ENCODE measurements around the gene RPS24.
A peak's percentile ranks its signal among the peaks of the same experiment; 100 is the strongest.
"Not testable (repeated sequence)": the region's sequence is repeated elsewhere in the genome, so short reads cannot be mapped to it uniquely, and the experiment has no call there.

The RPS24 gene

DNA sequence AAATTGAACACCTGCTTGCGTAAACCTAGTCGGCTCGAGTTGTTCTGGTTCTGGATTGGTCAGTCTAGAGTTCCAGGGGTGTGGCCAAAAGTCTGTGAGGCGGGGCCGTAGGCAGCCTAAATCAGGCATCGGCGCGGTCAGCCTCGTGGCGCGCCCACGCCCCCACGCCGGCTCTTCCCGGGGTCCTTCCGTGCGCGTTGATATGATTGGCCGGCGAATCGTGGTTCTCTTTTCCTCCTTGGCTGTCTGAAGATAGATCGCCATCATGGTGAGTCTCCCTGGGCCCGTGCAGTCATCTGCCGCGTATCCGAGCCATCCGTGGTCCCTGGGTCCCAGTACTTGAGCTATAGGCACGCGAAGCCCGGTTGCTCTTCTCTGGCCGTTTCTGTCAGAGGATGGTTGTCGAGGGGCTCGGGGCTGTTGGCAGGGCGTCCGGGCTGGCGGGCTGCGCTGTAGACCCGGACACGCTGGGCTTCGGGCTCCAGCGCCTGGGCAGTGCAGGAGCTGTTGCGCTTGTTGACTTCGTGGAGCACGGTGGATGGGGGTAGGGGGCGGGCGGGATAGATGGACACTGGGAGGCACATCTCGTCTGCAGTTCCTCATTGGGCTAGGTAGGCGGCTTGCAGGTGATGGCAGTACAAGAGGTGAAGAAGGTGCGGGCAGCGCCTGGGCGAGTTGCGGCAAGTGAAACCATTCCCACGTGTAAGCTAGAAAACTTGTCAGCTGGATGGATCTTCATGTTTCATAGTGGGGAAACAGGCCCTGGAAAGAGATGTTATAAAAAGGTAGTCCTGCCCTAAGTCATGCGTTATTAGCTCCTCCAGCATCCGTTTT is at the start of gene RPS24:
Gene RPS24 (plus strand): TSS at position 227 of the 834 bp plus-strand sequence. CDS start 39 bp downstream, at position 266.
- DNase-seq (ENCODE audit: low read depth), result peak; percentile 92

GRCh38 chr10:77984986-77985385 is 48.7 kb upstream of the RPS24 start:
- no peak for DNase-seq (ENCODE audit: low read depth)

GRCh38 chr10:77987671-77988255 is 45.9 kb upstream of the RPS24 start:
- DNase-seq (ENCODE audit: low read depth), result no peak

- no peak for DNase-seq (ENCODE audit: low read depth)
Observed at GRCh38 chr10:77989081-77989724, 44.5 kb upstream of the RPS24 start.

GRCh38 chr10:77993620-77994019 is 40.0 kb upstream of the RPS24 start:
- DNase-seq (ENCODE audit: low read depth), result no peak

- not testable (repeated sequence) for DNase-seq (ENCODE audit: low read depth)
Observed at GRCh38 chr10:77998780-77999179, 34.9 kb upstream of the RPS24 start.

DNA sequence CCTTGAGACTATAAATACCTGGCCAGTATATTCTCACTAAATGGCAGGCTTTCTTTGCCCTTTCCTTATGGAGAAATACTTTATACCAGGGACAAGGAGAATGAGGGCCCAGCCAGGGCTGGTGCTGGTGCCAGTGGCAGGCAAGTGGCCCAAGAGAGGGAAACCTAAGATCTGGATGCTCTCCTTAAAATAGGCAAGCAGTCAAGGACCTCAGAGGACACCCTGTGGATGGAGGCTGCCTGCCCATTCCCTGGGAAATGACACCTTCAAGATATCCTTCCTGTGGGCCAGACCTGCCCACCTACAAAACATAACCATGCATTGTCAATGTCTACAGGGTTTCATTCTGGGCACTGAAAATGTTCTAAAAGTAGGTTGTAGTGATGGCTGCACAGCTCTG is 33.5 kb upstream of the RPS24 start:
- no peak for DNase-seq (ENCODE audit: low read depth)

GRCh38 chr10:78000956-78001472 is 32.6 kb upstream of the RPS24 start:
- no peak for DNase-seq (ENCODE audit: low read depth)

GRCh38 chr10:78002541-78003288 is 30.9 kb upstream of the RPS24 start:
- no peak for DNase-seq (ENCODE audit: low read depth)

DNA sequence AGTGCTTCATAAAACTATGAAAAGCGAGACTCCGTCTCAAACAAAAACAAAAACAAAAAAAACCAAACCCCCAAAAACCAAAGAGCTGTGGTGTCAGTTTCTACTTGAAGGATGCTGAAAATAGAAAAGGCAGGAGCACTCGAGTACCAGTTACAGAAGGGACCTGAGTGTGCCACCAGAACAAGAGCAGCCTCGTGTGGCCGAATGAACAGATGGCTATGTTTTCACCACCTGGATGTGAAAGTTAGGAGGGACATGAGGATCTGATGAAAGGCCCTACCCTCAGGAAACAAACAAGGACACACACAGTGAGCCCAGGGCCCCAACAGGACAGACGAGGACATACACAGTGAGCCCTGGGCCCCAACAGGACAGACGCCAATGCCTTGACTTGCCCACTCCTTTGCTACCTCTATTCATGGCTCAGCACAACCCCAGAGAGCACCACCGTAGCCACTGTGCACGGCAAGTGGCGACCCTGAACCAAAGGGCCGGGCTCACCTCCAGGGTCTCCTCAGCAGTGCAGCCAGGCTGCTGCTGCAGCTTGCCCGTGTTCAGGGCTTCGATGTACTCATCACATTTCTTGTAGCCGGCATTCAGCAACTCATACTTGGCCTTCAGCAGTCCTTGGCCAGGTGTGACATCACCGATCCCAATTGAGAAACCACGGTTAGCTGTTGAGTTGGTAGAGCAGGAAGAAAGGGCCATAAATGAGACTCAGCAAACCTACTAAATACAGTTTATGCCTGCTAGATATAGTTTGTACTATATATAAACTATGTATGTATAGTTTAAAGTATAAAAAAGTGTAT is 29.2 kb upstream of the RPS24 start:
- no peak for DNase-seq (ENCODE audit: low read depth)

DNA sequence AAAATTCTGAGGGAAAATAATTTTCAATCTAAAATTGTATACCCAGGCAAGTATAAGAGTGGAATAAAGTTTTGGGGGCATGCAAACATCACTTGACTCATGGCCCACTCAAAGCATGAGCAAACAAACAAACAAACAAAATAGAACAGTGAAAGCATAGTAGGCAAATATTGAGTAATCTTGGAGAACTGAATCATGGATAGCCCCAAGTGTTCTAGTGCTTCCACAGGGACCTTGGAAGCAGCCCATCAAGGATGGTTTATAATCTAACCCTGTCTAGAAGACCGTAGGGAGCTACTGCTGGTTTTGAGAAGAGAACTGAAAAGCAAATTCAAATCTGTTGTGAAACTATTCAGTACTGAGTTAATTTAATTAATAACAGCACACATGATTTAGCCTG is 26.5 kb upstream of the RPS24 start:
- no peak for DNase-seq (ENCODE audit: low read depth)

DNA sequence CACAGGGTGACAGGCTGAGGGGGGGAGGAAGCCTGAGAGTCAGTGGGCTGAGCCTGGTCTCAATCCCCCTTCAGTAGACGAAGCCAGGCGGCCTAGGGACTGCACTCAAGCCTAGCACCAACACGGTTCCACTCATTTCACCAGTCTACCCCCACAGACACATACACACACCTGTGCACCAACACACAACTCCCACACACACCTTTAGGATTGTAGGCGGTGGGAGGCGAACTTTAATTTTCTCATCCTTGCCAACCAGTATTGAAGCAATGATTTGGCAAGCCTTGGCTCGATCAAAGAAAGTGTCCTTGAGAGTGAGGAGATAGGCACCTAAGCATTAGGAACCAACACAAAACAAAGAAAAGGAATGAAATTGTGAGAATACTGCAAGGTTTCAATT is 24.0 kb upstream of the RPS24 start:
- no peak for DNase-seq (ENCODE audit: low read depth)

- no peak for DNase-seq (ENCODE audit: low read depth)
Observed at GRCh38 chr10:78010278-78010677, 23.4 kb upstream of the RPS24 start.

- no peak for DNase-seq (ENCODE audit: low read depth)
Observed at GRCh38 chr10:78011065-78011464, 22.6 kb upstream of the RPS24 start.

DNA sequence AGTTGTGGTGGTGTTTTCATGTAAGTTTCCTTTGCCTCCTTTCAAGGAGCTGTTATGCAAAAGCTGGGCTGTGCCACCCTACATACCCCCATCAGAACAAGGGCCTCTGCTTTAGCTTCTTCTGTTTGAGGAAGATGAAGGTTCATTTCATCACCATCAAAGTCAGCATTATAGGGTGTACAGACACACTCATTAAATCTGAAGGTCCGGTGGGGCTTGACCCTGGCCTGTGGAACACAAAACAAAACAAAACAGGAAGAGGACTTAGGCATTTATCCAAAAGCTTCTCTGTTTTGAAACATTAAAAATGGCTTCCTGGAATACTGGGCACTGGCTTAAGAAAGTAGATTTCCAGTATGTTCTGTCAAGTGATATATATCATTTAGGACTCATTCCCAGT is 20.1 kb upstream of the RPS24 start:
- no peak for DNase-seq (ENCODE audit: low read depth)

DNA sequence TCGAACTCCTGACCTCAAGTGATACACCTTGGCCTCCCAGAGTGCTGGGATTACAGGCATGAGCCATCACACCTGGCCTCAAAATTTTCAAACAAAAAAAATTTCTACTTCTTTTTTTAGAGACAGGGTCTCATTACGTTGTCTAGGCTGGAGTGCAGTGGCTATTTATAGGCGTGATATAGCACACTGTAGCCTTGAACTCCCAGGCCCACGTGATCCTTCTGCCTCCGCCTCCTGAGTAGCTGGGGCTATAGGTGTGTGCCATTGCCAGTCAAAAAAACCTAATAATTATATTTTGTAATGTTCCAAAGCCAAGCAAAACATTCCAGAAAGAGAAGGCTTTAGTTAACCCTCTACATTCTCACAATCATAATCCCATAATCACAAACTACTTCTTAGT is 18.1 kb upstream of the RPS24 start:
- no peak for DNase-seq (ENCODE audit: low read depth)

GRCh38 chr10:78017856-78018255 is 15.8 kb upstream of the RPS24 start:
- no peak for DNase-seq (ENCODE audit: low read depth)

GRCh38 chr10:78019264-78019663 is 14.4 kb upstream of the RPS24 start:
- DNase-seq (ENCODE audit: low read depth), result no peak

DNA sequence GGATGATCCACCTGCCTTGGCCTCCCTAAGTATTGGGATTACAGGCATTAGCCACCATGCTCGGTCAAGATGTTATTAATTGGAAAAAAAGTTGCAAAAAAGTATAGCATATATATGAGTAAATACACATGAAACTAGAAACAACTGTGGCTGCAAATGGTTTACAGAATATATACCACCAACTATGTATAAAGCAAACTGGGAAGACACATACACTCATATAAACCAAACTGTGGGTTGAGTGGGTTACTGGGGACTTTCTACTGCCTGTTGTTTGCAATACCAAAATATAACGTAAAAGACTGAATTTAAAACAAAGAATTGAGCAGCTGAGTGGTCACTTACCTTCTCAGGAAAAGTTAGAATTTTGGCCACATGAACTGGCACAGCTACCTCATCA is 12.5 kb upstream of the RPS24 start:
- no peak for DNase-seq (ENCODE audit: low read depth)

DNA sequence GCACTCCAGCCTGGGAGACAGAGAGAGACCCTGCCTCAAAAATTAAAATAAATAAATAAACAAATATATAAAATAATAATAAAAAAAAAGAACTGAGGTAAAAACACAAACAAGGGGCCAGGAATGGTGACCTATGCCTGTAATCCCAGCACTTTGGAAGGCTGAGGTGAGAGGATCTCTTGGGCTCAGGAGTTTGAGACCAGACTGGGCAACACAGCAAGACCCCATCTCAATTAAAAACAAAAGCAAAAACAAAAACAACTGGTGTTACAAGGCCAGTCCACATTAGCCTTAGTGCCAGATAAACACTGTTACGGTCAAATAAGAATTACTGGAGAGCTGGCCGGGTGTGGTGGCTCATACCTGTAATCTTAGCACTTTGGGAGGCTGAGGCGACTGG is 9.9 kb upstream of the RPS24 start:
- DNase-seq (ENCODE audit: low read depth), result no peak

DNA sequence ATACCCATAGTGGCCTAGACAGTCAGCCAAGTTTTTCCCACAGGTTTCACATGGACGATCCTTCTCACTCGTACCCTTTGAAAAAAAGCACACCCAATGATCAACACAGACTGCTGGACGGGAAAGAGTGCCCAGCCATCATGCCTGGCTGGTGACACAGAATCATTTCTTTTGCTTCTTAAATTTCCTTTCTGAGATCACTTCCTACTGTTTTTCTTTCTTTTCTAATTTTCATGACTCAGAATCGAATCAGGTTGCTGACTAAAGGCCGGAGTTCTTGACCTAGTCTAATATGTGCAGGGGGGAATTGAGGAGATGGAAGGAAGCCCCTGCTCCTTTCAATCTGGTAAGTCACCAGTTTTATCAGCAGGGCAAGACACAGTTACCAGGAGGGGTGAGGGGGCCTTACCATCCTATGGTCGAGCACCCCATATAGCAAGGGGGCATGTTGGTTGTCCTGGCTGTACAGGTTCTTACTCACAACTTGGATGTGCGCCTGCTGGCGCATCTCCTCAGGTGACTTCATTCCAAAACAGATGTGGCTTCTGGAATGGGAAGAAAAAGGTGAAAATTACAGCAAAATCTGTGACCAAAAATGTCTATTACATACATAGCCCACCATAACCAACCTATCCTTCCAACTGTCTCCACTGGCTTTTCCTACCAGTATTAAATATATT is 7.8 kb upstream of the RPS24 start:
- DNase-seq (ENCODE audit: low read depth), result no peak

Measured in stimulated activated CD8-positive, alpha-beta memory T cell treated with anti-CD3 and anti-CD28 coated beads, Interleukin-15, amount 100 ng/mL, for 1 hour (primary cell).